Smooth muscle cell (in vitro differentiated cells): ENCODE measurements around the gene EMID1. TPM values are rescaled to one million over a fixed set of nuclear protein-coding genes. Genes with fewer than 3 reads are reported as not detected.

Source experiments
- DNase-seq: peaks from one replicate; lab custom pipeline; 2025; ENCODE audit not compliant: unreplicated experiment; lab: John Stamatoyannopoulos, UW
- H2AFZ ChIP-seq: fragments of 200-600 bp; sonication (generic); 2 replicates; pipeline ENCODE4 v1.6.0; 2016; ENCODE audit warnings: antibody characterized with exemption, low read depth, mild to moderate bottlenecking
- H3F3A ChIP-seq: fragments of 200-600 bp; sonication (generic); 2 replicates; pipeline ENCODE4 v1.6.0; 2017; ENCODE audit warnings: antibody characterized with exemption, low read depth
- H3K27ac ChIP-seq: fragments of 200-600 bp; sonication (generic); 2 replicates; pipeline ENCODE4 v1.5.1; 2016; ENCODE audit warnings: low read depth, mild to moderate bottlenecking
- H3K27me3 ChIP-seq: fragments of 200-600 bp; sonication (generic); 2 replicates; pipeline ENCODE4 v1.6.1; 2016; ENCODE audit warnings: low read depth, mild to moderate bottlenecking
- H3K36me3 ChIP-seq: fragments of 200-600 bp; sonication (generic); 2 replicates; pipeline ENCODE4 v1.5.1; 2016; ENCODE audit warnings: low read depth
- H3K4me1 ChIP-seq: fragments of 200-600 bp; sonication (generic); 2 replicates; pipeline ENCODE4 v1.5.1; 2016; ENCODE audit warnings: low read depth
- H3K4me2 ChIP-seq: fragments of 200-600 bp; sonication (generic); 2 replicates; pipeline ENCODE4 v1.6.0; 2016; ENCODE audit warnings: mild to moderate bottlenecking
- H3K4me3 ChIP-seq: fragments of 200-600 bp; sonication (generic); 2 replicates; pipeline ENCODE4 v1.5.1; 2016; ENCODE audit warnings: mild to moderate bottlenecking
- H3K79me2 ChIP-seq: fragments of 200-600 bp; sonication (generic); 2 replicates; pipeline ENCODE4 v1.6.0; 2016; ENCODE audit warnings: low read depth, mild to moderate bottlenecking
- H3K9ac ChIP-seq: fragments of 200-600 bp; sonication (generic); 2 replicates; pipeline ENCODE4 v1.6.0; 2016; ENCODE audit warnings: low read depth
- H3K9me3 ChIP-seq: fragments of 200-600 bp; sonication (generic); replicated peaks from 2 replicates; pipeline ENCODE4 v1.5.1; 2016; ENCODE audit warnings: low read depth
- H4K20me1 ChIP-seq: fragments of 200-600 bp; sonication (generic); 2 replicates; pipeline ENCODE4 v1.6.0; 2016; ENCODE audit warnings: low read depth
- CTCF ChIP-seq: fragments of 200-600 bp; sonication (generic); IDR thresholded peaks from 2 replicates; pipeline ENCODE4 v1.5.1; 2017; ENCODE audit warnings: borderline replicate concordance, mild to moderate bottlenecking, antibody characterized with exemption; ENCODE audit not compliant: insufficient read depth, poor library complexity, severe bottlenecking
- WGBS: methylation state at CpG from one replicate; pipeline ENCODE4 v1.1.7; 2016; ENCODE audit warnings: low lambda C conversion rate; 5-methylcytosine and 5-hydroxymethylcytosine counted together
- polyA plus RNA-seq: library from polyadenylated mRNA; unstranded; fragments of >200 nt; fragmentation: Nextera tagmentation; extraction: Ambion mirVana; gene quantifications from 2 replicates; pipeline ENCODE4 v1.2.1, GENCODE V29; 2016
- total RNA-seq: library from RNA; depleted of rRNA; stranded (reverse); fragments of >200 nt; gene quantifications from 2 replicates; pipeline ENCODE4 v1.2.3, GENCODE V29; 2014

EMID1 gene
- total RNA-seq (1.1 and 1.9 TPM in 2 replicates), polyA plus RNA-seq (2.7 and 3.9 TPM in 2 replicates)

GRCh38 chr22:29205594-29206371, at the start of gene EMID1:
Gene EMID1, plus strand, starts transcription at chr22:29205896. Its CDS starts 143 bp downstream, at chr22:29206039.
- Histone ChIP-seq H3K36me3 (no peaks in the 10 kb centered on the region), H3K27ac (no peak within 1 kb of the TSS), H2AFZ (peak within 1 kb of the TSS; percentile 82), H3K9ac (no peak within 1 kb of the TSS), H3F3A (peaks cover 9% of the 10 kb centered on the region), H3K9me3 (no peaks in the 10 kb centered on the region), H3K27me3 (no peaks in the 10 kb centered on the region), H3K4me3 (peak within 1 kb of the TSS; percentile 62), H3K4me1 (peaks cover 6% of the 10 kb centered on the region), H3K79me2 (no peaks in the 10 kb centered on the region), H4K20me1 (no peaks in the 10 kb centered on the region), H3K4me2 (peak within 1 kb of the TSS; percentile 95)
- TF ChIP-seq CTCF: no peak
- WGBS: 5% methylated on average over 37 of the region's 90 CpGs
- DNase-seq: peak; percentile 10

- 86% methylated on average over 1 of the region's 1 CpG for WGBS
- no peaks in the 10 kb centered on the region for H4K20me1 ChIP-seq
- H3K4me2 ChIP-seq: no peak overlapping the region
- no peaks in the 10 kb centered on the region for H3K79me2 ChIP-seq
- no peak overlapping the region for H3K9ac ChIP-seq
- peaks cover 20% of the 10 kb centered on the region for H3K4me1 ChIP-seq
- no peak overlapping the region for H2AFZ ChIP-seq
- no peak overlapping the region for H3K4me3 ChIP-seq
- H3K36me3 ChIP-seq: no peaks in the 10 kb centered on the region
- DNase-seq: no peak
- no peaks in the 10 kb centered on the region for H3K9me3 ChIP-seq
- peaks cover 5% of the 10 kb centered on the region for H3K27me3 ChIP-seq
- no peaks in the 10 kb centered on the region for H3F3A ChIP-seq
- no peak for TF ChIP-seq CTCF
- no peak overlapping the region for H3K27ac ChIP-seq
Observed at GRCh38 chr22:29155966-29156365, 49.7 kb upstream of the EMID1 start.

- Histone ChIP-seq H3K27ac (no peak overlapping the region), H3K79me2 (no peaks in the 10 kb centered on the region), H3K4me3 (no peak overlapping the region), H3K36me3 (no peaks in the 10 kb centered on the region), H3F3A (no peaks in the 10 kb centered on the region), H4K20me1 (no peaks in the 10 kb centered on the region), H2AFZ (no peak overlapping the region), H3K4me2 (no peak overlapping the region), H3K9me3 (no peaks in the 10 kb centered on the region), H3K27me3 (peaks cover 5% of the 10 kb centered on the region), H3K9ac (no peak overlapping the region), H3K4me1 (peaks cover 18% of the 10 kb centered on the region)
- no peak for TF ChIP-seq CTCF
- 70% methylated on average over 8 of the region's 9 CpGs for WGBS
- DNase-seq: no peak
Observed at GRCh38 chr22:29156507-29156906, 49.2 kb upstream of the EMID1 start.
